ENCODE data around the gene E2F4.
A peak's percentile ranks its signal among the peaks of the same experiment; 100 is the strongest.

E2F4 gene

GRCh38 chr16:67237396-67238277, 45.7 kb downstream of the E2F4 start:
- DNase-seq: no peak

- no peak for DNase-seq
These were observed 46.3 kb downstream of the E2F4 start for GRCh38 chr16:67238278-67238575.

- DNase-seq: no peak
These were observed 47.0 kb downstream of the E2F4 start for GRCh38 chr16:67238806-67239470.

GRCh38 chr16:67240506-67240905, 48.6 kb downstream of the E2F4 start:
- peak; percentile 12 for DNase-seq

- no peak for DNase-seq
These were observed 49.3 kb downstream of the E2F4 start for GRCh38 chr16:67241008-67241900.

GRCh38 chr16:67242138-67242730, 50.3 kb downstream of the E2F4 start:
- DNase-seq: no peak

- DNase-seq: no peak
These were observed 51.5 kb downstream of the E2F4 start for GRCh38 chr16:67243481-67243880.

GRCh38 chr16:67244387-67245185, 52.6 kb downstream of the E2F4 start:
- no peak for DNase-seq

GRCh38 chr16:67245186-67245585, 53.2 kb downstream of the E2F4 start:
- DNase-seq: no peak

GRCh38 chr16:67245674-67246080, 53.7 kb downstream of the E2F4 start:
- DNase-seq: no peak

GRCh38 chr16:67246081-67246755, 54.3 kb downstream of the E2F4 start:
- DNase-seq: peak; percentile 2

GRCh38 chr16:67246756-67247191, 54.8 kb downstream of the E2F4 start:
- DNase-seq: peak; percentile 50

GRCh38 chr16:67247192-67248072, 55.5 kb downstream of the E2F4 start, which contains the start of gene FHOD1:
FHOD1 (minus strand) TSS chr16:67247481; CDS start chr16:67247410, 71 bp downstream.
- peak; percentile 72 for DNase-seq

GRCh38 chr16:67248073-67248400, 56.1 kb downstream of the E2F4 start:
- no peak for DNase-seq
